Skin of body (tissue), 3 donors: Measurements from ENCODE around the gene RNF157. TPM values are rescaled to one million over a fixed set of nuclear protein-coding genes. Genes with fewer than 3 reads are reported as not detected.

ENCODE experiments used
- DNase-seq: peaks from one replicate; lab custom pipeline; 2025; lab: John Stamatoyannopoulos, UW
- small RNA-seq: library from RNA; depleted of rRNA; stranded (forward); fragments of <200 nt; gene quantifications from one replicate; pipeline ENCODE3, GENCODE V24; 2014; ENCODE audit warnings: low replicate concordance
- total RNA-seq: library from RNA; depleted of rRNA; stranded (reverse); fragments of >200 nt; gene quantifications from one replicate; pipeline ENCODE4 v1.2.3, GENCODE V29; 2014

The RNF157 gene
- total RNA-seq, 1 donor from 2014 or later: 5.2 TPM

DNA sequence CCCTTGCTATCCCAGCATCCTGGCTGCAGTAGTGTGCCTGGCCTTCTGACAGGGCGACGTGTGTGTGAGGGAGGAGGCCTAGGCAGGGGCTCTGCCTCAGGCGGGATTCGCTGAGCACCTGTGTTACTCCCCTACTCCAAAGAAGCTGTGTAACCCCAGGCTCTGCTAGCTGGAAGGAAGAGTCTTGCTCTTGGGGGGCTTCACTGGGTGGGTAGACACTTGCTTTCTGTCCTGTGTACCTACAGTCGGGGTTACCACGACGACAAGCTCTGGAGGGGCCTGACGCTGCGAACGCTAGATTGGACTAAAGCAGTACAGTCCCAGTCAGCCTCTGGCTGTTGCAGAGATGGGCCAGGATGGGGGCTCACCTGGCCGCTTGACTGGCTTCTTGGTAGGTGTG lies 146.2 kb downstream of the RNF157 start:
- DNase-seq: no peak

DNA sequence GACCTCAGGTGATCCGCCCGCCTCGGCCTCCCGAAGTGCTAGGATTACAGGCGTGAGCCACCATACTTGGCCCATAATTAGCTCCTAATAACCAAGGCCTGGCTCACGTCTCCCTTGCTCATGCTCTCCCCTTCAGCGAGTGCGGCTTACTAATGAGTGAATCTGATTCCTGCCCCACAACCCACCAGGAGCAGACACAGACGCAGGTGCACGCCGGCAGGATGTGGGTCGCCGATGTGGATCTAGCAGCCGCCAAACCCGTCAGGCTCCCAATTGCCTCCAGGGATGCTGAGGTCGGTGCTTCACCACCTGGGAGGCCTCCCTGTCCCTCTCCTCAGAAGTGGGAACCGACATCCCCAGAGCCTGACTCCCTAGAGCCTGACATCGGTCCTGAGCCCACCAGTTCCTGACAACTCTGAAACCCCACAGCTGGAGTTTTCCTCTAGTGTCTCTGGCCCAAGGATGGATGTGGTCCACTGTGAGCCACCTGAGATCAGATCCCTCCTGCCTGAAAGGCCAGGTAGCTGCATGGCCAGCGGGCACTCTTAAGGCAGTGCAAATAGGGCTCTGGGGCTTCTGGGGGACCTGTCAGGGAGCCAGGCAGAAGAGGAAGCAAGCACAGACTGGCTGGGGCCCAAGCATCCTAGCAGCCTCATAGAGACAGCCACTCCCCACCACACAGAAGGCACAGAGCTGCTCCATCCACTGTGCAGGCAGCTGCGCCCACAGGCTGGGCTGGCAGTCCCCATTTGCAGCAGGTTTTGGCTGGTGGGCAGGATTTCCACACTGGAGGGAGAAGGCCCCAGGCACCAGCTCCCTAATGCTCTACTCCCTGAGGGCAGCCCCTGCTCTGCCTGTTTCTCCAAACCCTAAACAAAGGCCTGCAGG lies 147.5 kb downstream of the RNF157 start:
- no peak for DNase-seq

Small RNA genes lying within 50 kb of the gene (small RNA-seq; reads per million reads assigned to genes)
- gene ATP5MGP6: not detected
- 0.33 reads per million, percentile 37 among the genes with 10 or more reads in this experiment for gene MIR6868

Other genes starting within 250 kb of the RNF157 start
- 7.6 TPM for gene CDK3, start 239.6 kb downstream of the RNF157 start, total RNA-seq
- 43.7 TPM for gene EVPL, start 213.2 kb downstream of the RNF157 start, total RNA-seq
- gene SRP68, start 168.0 kb downstream of the RNF157 start, total RNA-seq: 48.8 TPM
- not detected for gene GALR2, start 165.7 kb downstream of the RNF157 start, total RNA-seq
- gene ZACN, start 161.3 kb downstream of the RNF157 start, total RNA-seq: not detected
- gene EXOC7, start 136.7 kb downstream of the RNF157 start, total RNA-seq: 65.8 TPM
- gene FOXJ1, start 99.2 kb downstream of the RNF157 start, total RNA-seq: 0.30 TPM
- gene UBALD2, start 24.9 kb upstream of the RNF157 start, total RNA-seq: 8.2 TPM
- gene QRICH2, start 67.8 kb upstream of the RNF157 start, total RNA-seq: 2.5 TPM
- gene PRPSAP1, start 113.4 kb upstream of the RNF157 start, total RNA-seq: 53.7 TPM
- gene SPHK1, start 144.1 kb upstream of the RNF157 start, total RNA-seq: 4.1 TPM
- gene UBE2O, start 212.7 kb upstream of the RNF157 start, total RNA-seq: 20.2 TPM
- not detected for gene AANAT, start 227.1 kb upstream of the RNF157 start, total RNA-seq